ENCODE measurements around the gene POLR3E.
"Not testable (repeated sequence)": the region's sequence is repeated elsewhere in the genome, so short reads cannot be mapped to it uniquely, and the experiment has no call there.

The POLR3E gene

DNA sequence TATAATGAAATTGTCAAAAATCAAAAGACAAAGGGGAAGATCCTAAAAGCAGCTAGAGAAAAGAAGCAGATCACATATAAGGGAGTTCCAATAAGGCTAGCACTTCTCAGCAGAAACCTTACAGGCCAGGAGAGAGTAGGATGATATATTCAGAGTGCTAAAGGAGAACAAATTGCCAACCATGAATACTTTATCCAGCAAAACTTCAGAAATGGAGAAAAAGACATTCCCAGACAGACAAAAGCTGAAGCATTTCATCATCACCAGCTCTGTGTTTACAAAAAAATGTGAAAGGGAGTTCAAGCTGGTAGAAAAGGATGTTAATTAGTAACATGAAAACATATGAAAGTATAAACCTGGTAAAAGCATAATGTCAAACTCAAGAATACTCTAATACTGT is 39.8 kb downstream of the POLR3E start:
- DNase-seq = no peak

DNA sequence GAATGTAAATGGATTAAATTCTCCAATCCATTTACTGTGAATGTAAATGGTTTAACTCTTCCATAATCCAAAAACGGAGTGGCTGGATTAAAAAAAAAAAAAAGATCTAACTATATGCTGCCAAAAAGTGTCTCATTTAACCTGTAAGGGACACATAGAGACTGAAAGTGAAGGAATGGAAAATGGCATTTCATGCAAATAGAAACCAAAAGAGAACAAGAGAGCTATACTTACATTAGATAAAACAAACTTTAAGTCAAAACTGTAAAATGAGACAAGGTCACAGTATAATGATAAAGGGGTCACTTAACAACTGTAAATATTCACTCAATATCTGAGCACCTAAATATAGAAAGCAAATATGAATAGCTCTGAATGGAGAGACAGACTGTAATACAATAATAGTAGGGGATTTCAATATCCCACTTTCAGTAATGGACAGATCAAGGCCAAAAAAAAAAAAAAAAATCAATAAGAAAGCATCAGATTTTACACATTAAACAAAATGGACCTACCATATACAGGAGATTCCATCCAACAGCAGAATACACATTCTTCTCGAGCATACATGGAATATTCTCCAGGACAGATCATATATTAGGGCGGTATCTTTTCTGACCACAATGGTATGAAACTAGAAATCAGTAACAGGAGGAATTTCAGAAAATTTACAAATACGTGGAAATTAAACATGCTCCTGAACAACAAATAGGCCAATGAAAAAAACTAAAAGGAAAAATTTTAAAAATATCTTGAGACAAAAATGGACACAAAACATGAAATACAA is 40.8 kb downstream of the POLR3E start:
- no peak for DNase-seq

DNA sequence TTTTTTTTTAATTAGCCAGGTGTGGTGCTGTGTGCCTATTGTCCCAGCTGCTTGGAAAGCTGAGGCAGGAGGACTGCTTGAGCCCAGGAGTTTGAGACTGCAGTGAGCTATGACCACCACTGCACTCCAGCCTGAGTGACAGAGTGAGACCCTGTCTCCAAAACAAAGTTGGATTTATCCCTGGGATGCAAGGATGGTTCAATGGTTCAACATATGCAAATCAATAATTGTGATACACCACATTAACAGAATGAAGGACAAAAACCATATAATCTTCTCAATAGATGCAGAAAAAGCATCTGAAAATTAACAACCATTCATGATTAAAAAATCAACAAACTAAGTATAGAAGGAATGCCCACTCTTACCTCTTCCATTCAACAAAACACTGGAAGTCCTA is 43.7 kb downstream of the POLR3E start:
- no peak for DNase-seq

DNA sequence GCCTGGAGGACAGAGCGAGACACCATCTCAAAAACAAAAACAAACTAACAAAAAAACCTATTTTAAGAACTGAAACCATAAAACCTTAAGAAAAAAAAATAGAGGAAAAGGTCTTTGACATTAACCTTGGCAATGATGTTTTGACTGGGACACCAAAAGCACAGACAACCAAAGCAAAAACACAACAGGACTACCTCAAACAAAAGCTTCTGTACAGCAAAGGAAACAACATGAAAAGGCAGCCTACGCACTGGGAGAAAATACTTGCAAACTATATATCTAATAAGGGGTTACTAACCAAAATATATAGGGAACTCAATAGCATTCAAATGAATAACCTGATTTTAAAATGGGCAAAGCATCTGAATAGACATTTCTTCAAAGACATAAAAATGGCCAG is 44.9 kb downstream of the POLR3E start:
- no peak for DNase-seq

DNA sequence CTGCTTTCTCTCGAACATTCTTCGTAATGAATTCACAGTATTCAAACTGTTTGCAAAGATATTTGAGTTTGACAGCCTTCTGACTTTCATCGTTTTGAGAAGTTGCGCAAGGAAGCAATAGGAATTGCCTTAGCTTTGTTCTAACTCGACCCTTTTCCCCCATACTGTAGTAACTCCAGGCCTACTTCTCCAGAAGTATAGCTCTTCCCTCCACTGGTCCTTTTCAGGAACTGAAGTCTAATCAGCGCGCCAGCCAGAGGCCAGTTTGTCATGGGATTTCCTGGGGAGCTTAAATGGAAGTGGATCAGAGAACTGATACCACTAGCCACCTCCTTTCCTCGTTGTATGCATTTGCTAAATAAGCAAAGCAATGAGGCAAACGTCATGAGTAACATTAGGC is 49.3 kb downstream of the POLR3E start:
- no peak for DNase-seq

DNA sequence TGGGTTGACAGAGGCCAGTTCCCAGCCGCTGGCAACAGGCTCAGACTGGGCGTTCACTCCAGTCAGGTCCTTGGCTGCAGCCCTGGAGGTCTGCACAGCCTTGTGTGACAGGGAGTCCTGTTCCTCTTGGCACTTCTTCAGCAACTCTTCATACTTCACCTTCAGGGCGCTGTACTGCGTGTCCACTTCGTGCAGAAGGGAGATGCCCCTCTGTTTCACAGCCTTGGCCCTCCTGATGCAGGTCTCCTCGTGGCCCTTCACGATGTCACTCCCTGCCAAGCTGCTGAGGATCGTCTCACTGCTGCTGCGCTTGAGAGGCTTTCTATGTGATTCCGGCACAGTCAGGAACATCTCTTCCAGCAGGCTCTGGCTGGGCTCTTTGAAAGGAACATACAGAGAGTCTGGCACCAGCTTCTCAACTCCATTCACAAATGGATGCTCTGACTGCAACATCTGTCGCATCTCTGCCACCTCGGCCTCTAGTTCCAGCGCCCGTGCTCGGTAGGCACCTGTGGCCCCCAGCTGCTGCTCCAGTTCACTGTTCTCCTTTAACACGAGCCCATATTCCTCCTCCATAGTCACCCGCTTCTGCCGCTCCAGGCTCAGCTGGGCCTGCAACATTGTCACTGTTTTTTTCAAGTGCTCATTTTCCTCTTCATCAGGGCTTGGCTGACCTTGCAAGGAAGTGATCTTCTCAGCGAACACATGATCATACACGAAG is 50.1 kb downstream of the POLR3E start:
- DNase-seq = no peak

DNA sequence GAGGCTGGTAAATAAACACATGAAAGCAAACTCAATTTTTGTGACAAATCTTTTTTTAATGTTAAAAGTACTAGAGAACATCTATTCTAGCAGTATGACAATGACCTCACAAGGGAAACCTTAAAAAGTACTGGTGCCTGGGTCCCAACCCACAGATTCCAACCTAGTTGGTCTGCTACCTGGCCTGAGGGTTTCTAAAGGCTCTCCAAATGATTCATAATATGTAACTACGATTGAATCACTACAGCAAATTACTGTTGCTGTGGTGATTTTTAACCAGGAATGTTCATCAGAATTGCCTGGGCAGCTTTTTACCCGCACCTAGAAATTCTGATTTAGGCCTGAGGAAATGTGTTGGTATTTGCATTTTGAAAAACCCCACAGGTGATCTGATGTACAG is 51.1 kb downstream of the POLR3E start:
- DNase-seq = no peak

DNA sequence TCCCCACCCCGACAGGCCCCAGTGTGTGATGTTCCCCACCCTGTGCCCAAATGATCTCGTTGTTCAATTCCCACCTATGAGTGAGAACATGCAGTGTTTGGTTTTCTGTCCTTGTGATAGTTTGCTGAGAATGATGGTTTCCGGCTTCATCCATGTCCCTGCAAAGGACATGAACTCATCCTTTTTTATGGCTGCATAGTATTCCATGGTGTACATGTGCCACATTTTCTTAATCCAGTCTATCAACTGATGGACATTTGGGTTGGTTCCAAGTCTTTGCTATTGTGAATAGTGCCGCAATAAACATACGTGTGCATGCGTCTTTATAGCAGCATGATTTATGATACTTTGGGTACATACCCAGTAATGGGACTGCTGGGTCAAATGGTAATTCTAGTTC is 53.8 kb downstream of the POLR3E start:
- not testable (repeated sequence) for DNase-seq

DNA sequence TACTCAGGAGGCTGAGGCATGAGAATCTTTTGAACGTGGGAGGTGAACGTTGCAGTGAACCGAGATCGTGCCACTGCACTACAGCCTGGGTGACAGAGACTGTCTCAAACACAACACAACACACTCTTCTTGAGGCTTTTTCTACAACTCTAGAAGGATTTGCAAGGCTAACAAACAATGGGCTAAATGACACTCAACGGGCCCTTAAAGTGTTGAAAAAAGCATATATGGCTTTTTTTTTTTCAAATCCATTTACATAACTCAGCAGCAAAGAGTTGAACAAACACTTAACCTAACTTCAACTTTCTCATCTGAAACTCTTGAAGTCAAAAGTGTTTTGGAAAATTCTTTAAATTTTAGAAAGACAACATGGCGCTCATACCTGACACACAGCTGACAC is 54.9 kb downstream of the POLR3E start:
- no peak for DNase-seq

DNA sequence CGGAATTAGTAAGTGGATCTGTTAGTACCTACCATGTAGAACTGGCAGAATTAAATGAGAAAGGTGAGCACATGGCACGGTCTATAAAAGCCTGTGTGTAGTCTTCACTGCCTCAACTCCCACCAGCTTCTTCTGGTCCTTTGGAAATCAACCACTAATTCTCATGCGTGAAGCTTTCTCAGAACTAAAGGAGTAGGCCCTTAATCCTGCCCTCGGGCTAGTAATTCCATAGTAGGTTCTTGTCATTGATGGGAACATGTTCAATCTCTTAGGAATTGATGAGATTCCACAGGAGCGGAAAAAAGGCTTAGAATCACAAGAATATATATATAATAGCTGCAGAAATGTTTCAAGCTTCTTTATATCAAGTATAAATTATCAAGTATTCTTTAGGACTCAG is 55.5 kb downstream of the POLR3E start:
- DNase-seq = no peak

DNA sequence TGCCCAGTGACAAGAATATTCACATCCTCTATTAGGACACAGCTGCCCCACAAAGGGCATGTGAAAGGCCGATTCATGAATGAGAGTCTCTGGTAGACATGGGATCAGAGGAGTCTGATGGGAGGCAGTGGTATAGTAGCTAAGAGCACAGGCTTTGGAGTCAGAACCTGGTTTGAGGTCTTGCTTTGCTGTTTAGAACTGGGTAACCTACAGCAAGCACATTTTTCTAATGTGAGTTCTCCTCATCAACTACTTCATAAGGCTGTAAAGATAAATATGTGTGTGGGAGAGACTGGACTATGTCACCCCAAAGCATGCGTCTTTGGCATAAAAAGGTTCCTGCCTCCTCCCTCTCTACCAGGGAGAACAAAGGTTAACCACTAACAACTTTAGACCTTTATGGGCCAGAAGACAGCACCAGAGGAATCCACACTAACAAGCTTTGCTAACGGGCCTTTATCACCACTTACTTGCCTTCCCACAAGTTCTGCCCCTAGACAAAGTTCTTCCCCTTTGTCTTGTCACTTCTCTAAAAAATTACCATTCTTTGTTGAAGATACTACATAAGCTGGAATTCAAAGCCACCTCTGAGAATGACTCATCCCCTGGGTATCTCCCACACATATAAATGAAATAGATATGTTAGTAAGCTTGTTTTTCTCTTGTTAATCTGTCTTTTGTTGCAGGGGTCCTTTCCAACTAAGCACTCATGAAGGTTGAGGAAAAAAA is 56.1 kb downstream of the POLR3E start:
- no peak for DNase-seq

DNA sequence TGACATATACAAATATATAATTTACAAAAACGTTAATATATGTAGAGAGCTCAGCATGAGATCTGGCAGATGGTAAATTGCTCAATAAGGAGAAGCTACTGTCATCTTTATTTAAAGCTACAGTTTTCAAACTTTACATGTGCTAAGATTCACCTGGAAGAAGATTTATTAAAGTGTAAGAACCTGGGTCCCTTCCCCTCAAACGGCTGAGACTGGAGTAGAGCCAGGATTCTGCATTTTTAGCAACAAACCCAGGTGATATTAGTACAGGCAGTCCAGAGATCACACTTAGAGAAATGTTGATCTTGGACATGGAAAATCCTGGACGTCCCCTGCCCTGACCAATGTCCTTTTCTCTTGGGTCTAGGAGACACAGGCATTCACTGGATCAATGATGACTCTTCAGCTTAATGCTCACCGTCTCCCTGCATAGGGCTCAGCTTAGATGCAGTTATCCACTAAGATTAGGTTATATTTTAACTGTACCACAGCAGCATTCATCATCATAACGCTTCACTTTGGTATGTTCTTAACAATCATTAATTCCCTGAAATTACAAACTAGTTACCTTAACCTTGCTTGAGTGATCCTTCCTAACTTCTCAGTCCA is 56.8 kb downstream of the POLR3E start:
- no peak for DNase-seq

DNA sequence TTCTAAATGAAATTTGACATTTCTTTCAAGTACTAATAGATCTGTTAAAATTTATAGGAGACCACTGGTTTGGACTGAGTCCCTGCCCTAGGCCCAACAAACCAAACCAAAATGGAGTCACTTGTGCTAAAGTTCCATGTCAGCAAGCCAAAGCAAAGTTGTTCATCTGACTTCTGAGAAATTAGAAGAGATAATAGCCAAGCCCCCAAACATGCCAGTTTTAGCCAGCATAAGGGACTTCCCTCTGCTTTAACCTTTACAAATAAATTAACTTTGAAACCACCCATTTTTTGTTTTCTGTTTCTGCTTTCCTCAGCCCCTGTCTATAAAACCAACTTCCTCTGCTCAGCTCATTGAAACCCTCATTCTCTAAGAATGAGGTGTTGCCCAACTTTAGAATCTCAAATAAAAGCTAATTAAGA is 58.3 kb downstream of the POLR3E start:
- no peak for DNase-seq

DNA sequence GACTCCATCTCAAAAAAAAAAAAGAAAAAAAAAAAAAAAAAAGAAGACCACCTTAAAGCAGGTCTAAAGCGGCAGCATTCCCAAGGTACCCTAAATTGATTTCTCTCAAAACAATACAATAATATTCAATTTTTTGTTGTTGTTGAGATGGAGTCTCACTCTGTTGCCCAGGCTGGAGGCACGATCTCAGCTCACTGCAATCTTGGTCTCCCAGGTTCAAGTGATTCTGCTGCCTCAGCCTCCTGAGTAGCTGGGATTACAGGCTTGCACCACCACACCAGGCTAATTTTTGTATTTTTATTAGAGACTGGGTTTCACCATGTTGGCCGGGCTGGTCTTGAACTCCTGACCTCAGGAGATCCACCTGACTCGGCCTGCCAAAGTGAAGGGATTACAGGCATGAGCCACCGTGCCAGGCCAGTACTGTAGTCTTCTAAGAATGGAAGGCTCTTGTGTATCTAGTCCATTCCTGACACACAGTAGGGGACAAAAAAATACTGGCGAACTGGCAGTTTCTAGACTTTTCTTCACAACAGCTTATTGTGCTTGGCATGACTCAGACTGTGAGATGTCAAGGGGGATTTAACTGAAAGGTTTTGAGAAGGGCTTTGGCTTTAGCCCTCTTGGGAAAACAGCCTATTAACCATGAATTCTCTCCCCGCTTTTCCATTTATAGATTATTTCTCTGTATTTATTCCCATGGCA is 59.9 kb downstream of the POLR3E start:
- DNase-seq = no peak

DNA sequence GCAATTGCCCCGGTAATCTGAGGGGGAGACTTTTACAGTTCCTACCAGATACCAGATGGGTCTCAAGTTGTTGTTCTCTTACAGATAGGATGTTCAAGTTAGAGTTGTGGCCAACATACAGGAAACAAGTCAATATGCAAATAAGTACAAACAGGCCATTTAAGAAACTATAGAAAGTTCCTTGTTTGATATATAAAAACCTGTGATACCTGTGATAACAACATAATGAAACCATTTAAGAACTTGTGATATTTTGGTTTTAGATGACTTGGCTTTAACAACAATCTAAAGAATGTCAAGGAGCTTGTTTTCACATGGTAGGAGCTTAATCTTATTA is 60.4 kb downstream of the POLR3E start:
- DNase-seq = no peak

DNA sequence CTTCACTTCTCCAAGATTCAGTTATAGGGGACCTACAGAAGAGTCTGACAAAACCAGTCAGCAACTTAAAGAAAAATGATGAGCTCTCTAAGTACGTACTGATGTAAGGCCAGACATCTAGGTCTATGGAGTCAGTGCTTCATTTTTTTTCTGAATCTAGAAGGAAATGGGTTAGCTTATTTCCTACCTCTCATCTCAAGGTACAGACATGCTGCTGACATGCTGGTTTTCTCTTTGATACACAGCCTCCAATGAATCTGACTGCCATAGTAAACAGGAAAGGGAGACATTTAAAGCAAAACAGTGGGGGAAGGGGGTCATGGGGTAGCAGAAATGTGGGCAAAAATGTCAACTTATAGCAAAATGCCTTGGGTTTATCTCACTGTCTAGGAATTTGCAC is 60.8 kb downstream of the POLR3E start:
- DNase-seq = no peak

DNA sequence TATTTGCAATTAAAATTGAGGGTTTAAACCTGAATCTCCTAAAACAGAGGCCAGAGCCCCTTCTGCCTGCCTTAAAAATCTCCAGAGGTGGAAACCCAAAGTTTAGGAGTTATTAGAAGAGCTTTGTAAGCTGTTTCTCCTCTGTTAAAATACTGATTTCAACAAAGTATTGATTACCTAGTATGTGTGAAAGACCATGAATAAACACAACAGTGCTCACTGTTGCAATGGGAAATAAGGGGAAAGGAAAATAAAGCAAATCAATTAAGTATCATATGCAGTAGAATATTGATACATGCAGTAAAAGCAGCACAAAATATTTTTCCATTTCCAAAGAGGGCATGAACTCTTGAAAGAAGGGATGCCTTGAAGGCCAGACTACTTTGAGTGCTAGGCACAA is 62.5 kb downstream of the POLR3E start:
- DNase-seq = no peak

DNA sequence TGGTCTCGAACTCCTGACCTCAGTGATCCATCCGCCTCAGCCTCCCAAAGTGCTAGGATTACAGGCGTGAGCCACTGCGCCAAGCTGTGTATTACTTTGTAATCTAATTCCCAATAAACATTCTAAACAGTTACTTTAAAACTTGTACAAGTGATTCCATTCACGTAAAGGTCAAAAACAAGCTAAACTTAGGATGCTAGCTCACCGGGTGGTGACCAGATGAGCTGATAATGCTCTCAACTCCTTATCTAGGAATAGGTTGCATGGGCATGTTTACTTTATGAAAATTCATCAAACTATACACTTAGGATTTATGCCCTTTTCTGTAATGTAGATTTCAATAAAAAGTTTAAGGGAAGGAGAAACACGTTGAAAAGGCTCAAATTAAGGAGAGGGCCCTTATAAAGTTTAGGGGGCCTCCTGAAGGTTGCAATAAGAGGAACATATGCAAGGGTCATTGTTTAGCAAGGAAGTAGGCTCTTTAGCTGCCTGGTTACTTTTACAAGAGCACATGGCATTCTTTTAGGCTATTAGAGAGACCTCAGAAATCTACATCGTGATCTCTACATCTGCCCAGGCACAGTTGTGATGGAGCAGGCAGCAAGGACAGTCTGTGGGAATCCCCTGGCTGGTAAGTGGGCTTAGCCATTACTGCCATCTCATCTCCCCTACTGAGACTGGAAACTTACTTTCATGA is 63.9 kb downstream of the POLR3E start:
- no peak for DNase-seq

DNA sequence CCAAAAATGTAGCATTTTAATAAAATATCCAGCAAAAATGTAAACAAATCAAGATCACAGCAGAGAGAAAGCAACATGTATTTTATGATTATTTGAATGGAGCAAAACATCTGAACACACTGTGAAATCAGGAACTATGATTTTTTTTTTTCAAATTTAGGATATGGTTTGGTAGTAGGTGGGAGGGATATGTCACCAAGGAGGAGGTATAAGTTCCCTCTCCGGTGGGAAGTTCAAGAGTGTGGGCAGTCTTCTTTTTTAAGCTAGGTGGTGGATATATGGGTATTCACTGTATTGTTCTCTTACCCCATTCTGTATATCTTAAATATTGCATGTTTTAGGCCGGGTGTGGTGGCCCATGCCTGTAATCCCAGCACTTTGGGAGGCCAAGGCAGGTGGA is 67.0 kb downstream of the POLR3E start:
- DNase-seq = no peak

DNA sequence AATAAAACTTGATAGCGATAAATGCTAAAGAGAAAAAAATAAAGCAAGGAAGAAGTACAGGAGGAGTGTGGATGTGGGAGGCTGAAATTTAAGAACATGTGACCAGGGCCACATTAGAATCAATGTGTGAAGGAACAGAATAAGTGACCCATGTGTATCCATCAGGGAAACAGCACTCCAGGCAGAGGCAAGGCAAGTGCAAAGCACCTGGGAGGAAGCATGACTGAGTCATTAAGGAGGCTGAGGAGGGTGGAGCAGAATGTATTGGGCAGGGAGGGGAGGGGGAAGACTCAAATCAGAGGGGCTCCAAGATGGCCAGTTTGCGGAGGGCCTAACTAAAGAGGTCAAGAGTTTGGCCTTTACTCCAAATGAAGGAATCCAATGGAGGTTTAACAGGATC is 69.2 kb downstream of the POLR3E start:
- no peak for DNase-seq

DNA sequence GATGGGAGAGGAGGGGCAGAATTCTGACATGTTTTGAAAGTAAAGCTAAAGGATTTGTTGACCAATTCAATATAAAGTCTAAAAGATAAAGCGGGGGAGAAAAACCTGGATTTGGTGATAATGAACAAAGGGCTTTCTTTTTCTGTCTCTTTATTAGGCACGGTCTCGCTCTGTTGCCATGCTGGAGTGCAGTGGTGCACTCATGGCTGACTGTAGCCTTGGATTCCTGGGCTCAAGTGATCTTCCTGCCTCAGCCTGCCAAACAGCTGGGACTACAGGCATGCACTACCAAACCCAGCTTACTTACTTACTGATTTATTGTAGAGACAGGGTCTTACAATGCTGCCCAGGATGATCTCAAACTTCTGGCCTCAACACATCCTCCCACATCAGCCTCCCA is 69.7 kb downstream of the POLR3E start:
- no peak for DNase-seq

DNA sequence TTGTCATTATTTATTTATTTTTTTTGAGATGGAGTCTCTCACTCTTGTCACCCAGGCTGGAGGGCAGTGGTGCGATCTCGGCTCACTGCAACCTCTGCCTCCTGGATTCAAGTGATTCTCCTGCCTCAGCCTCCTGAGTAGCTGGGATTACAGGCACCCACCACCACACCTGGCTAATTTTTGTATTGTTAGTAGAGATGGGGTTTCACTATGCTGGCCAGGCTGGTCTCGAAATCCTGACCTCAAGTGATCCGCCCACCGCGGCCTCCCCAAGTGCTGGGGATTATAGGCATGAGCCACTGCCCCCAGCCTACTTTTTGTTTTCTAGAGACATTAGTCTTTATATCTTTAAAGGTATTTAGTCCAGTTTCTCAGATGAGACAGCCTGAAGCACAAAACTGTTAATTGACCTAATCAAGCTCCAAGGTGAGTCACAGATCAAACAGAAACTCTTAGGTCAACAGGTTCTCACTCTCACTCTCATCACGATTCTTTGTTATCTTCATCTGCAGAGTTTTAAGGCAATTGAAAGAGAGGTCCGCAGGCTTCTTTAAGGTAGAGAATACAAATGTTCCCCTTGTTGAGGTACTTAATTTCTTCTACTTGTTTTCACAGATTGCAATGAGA is 71.1 kb downstream of the POLR3E start:
- not testable (repeated sequence) for DNase-seq

Measured in stimulated activated CD8-positive, alpha-beta memory T cell treated with anti-CD3 and anti-CD28 coated beads, Interleukin-4, amount 100 ng/mL, for 48 hours (primary cell).